IPS DF 19.7 (cell line): ENCODE results near the gene ASIC3.

Experiments
- DNase-seq: peaks from one replicate; pipeline ENCODE4 v3.0.0-alpha.2; 2013; ENCODE audit warnings: low read depth, low spot score

Gene ASIC3

DNA sequence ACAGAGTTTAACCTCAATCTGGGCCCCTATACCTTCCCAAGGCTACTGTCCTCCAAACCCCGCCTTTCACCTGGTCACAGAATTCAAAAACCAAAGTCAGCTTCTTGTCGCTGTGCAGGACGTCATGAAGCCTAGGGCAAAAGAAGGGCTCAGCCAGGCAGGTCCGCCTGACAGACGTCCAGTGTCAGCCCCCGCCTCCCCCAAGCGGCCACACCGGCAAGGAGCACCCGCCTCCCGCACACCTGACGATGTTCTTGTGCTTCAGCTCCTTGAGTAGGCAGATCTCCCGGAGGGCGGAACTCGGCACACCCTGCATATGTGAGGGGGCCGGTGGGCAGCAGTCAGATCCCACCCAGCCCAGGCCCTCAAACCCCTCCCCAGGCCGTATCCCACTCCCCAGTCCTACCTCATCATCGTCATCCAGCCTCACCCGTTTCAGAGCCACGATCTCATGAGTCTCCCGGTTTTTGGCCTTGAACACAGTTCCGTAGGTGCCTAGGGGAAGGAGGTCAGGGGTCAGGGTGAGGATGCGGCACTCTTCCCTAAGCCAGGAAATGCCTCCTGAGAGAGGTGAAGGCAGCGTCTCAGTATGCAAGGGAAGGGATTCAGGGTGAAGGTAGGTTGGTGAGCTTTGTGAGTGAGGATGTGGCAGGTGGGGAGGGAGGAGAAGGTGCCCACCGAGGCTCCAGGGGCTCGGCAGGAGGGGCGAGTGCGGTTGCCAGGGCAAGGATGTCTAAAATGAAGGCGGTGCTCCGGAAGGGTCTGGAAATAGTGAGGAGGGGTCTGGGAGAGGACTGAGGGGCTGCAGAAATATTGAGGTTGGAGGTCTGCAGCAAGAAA lies 8.6 kb downstream of the ASIC3 start:
- DNase-seq: no peak

GRCh38 chr7:151057506-151057988 lies 9.2 kb downstream of the ASIC3 start, which contains the start of gene CDK5:
TSS of gene CDK5 (minus strand) at chr7:151057897. CDS start at chr7:151057848, 49 bp downstream.
- DNase-seq: no peak

DNA sequence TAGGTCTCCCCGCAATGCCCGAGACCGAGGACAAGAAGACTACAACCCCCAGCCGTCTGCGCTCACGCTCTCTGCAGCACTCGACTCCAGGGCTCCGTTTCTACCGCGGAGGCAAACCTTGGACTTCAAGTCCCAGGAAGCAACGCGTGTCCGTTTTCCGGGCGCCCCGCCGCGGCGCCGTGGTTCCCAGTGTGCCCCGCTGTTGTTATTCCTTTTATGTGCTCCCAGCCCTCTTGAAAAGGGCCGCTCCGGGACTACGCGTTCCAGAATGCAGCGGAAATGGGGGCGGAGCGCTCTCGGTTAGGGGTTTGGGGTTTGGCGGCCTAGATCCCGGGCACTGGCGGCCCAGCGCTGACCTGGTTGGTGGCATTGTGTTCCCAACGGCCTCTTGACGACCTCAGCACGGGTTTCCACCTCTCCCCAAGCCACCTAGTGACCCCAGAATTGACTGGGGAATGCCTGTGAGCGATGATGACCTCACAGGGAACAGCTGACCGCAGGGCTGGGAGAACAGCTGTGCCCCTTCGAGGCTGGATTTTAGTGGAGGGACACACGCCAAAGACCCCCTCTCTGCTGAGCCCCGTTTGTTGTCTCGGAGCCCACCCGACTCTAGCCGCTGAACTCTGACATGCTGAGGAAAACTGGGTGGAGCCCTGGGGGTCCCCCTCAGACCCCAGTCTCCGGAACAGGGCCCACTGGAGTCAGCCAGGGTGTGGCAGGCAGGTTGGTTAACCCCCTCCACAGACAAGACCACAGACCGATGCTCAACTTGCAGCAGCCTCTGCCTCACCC lies 9.9 kb downstream of the ASIC3 start:
- peak; percentile 100 for DNase-seq

DNA sequence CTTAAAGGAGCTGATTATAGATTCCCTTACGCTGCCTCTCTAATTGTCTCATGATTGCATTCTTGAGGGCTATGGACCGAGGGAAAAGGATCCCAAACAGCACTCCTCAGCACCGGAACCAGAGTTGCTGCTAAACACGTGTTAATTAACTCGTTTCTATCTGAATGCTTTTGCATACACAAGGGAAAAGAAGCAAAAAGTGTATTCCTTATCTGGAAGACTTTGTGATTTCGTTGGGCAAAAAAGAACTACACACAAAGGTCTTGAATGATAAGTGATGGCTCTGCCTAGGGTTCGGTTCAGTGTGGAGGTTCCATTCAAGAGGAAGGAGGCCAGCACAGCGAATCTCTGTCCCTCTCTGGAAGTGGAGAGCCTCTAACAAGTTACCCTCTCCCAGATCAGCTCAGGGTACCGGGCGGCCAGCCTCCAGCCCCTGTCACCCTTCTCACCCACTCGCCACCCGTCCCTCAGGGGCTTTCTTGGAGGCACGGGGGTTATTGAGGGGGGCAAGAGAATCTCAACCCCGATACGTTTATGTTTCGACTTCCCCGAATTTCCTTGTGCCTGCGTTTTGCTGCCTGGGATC lies 10.5 kb downstream of the ASIC3 start:
- DNase-seq: no peak

DNA sequence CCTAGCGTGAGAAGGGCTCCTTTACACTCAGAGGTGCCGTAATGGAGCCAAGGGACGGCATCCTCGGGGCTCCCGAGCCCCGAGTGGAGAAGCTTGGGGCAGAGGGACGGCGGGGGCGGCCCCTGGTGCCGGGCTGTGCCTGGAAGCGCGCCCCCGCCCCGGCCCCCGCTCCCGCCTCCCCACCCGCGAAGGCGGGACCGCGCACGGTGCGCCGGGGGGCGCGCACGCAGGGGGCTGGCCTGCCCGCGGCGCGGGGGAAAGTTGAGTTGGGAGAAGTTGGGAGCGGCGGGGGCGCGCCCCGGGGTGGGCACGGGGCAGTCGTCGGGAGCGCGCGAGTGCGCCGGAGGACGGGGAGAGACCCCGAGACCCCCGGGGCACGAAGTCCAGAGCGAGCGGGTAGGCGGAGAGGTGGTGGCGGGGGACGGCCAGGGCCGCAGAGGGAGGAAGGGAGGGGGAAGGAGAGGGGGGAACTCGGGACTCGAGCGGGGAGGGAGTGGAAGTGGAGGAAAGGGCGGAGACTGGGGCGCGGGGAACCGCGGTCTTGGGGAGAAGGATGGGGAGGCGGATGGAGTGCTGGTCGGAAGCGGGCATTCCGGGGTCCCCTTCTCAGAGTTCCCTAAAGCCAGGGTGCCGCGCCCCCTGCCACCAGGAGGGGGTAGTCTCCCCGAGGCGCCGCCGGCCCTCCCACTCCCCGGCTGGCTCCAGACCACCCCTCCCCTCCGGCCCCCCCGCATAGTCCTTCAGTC lies 11.2 kb downstream of the ASIC3 start, which contains the start of gene SLC4A2:
SLC4A2 (plus strand) TSS at position 223 of the 746 bp plus-strand sequence. CDS start 2,399 bp downstream, outside the sequence.
- no peak for DNase-seq

DNA sequence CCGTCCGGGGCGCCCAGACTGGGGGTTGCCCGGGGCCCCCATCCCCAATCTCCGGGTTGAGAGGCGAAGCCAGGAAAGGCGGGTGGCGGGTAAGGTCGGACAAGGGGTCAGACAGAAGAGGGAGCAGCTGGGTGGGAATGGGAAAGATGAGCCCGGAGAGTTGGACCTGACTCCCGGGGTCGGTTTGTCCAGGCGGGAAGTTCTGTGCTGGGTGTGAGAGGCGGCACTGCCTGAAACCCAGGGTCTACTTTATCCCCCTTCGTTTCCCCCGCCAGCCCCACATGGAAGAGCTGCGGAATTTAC lies 11.7 kb downstream of the ASIC3 start:
- no peak for DNase-seq

GRCh38 chr7:151060416-151061212 lies 12.3 kb downstream of the ASIC3 start:
- no peak for DNase-seq

DNA sequence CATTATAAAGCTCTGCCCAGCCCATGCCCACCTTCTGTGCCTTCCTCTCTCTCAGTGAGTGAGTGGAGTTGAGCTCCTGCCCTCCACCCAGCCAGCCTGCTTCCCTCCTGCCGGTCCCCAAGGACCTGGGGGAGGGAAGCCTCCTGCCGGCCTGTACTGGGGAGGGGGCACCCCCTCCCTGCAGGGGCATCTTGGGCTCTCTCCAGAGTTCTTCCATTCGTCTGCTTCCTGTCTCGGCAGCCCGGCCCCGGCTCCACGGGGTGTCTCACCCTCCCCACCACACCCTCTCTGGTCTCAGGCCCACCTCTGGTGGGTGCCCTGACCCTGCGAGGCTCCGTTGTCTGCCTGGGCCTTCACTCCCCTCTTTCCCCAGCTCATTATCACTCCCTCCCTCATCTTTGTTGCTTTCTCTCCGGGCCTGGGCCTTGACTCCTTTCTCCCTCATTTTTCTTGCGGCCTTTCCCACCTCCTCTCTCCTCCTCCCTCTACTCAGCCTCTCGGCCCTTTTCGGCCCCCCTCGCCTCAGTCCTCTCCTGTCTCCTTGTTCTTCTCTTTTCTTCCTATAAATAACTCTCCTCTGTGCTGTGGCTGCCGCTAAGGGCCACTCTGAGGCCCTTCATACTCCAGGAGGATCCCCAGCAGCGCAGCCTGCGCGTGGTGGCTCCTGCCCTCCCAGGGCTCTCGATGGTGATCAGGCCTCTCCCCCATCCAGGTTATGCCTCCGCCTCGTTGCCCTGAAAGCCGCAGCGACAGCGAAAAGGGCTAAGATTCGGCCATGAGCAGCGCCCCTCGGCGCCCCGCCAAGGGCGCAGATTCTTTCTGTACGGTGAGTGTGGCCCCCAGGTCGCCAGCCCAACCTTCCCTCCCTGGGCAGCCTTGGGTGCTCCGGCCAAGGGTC lies 13.1 kb downstream of the ASIC3 start:
- DNase-seq: no peak

DNA sequence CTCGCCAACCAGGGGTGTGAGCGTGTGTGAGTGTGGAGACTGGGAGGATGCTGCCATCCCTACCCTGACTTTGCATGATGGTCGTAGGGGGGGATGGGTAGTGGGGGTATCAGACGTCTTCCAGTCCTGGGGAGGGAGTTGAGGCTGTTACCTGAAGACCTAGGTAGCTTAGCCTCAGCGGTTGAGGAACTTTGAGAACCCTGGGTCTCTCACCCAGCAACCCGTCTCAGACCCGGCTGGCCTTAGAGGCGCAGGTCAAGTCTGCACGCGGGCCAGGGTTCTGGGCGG lies 13.7 kb downstream of the ASIC3 start:
- no peak for DNase-seq

DNA sequence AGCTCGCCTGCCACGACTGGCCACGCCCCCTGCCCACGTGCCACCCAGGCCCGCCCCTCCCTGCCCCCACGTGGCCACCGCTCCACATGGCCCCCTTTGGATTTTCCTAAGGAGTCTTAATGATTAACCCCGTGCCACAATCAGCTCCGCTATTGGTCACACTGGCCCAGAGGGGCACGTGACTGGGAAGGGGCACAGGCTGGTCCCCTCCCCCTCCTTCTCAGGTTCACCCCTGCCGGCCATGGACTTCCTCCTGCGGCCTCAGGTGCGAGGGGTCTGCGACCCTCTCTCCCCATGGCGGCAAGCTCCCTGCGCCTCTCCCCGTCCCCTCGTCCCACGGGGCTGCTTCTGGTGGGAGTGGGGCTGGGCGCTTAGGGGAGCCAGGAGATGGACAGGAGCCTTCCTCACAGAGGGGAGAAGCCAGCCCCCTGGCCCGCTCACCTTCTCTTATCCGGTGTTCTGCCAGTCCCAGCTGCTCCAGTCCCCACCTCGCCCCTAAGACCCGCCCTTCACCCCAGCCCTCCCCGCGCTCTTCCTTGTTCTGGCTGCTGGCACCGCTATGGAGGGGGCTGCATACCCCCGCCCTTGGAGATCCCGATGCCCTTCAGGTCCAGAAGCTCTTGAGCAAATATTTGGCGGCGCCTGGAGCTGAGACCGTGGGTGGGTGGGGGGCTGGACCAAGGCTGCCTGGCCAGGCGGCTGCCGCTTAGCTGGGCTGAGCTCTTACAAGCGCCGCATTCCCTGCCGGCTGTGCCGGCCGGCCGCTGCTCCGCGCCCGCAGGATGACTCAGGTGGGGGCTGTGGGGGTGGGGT lies 14.3 kb downstream of the ASIC3 start:
- DNase-seq: peak; percentile 90

- DNase-seq: no peak
Observed at GRCh38 chr7:151063212-151063561, 14.9 kb downstream of the ASIC3 start.

DNA sequence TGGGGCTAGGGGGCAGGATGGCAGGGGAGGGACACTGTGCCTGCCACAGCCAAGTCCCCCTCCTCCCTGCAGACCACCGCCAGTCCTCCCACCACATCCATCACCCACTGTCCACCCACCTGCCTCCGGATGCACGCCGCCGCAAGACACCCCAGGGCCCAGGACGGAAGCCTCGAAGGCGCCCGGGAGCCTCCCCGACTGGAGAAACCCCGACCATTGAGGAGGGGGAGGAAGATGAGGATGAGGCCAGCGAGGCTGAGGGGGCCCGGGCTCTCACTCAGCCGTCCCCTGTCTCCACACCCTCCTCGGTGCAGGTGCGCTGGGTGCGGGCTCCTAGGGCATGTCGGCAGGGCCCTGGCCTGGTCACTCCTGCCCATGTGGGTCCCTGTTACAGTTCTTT lies 16.1 kb downstream of the ASIC3 start:
- DNase-seq: no peak

GRCh38 chr7:151064993-151065392 lies 16.7 kb downstream of the ASIC3 start:
- no peak for DNase-seq

GRCh38 chr7:151065516-151065915 lies 17.2 kb downstream of the ASIC3 start:
- DNase-seq: no peak

DNA sequence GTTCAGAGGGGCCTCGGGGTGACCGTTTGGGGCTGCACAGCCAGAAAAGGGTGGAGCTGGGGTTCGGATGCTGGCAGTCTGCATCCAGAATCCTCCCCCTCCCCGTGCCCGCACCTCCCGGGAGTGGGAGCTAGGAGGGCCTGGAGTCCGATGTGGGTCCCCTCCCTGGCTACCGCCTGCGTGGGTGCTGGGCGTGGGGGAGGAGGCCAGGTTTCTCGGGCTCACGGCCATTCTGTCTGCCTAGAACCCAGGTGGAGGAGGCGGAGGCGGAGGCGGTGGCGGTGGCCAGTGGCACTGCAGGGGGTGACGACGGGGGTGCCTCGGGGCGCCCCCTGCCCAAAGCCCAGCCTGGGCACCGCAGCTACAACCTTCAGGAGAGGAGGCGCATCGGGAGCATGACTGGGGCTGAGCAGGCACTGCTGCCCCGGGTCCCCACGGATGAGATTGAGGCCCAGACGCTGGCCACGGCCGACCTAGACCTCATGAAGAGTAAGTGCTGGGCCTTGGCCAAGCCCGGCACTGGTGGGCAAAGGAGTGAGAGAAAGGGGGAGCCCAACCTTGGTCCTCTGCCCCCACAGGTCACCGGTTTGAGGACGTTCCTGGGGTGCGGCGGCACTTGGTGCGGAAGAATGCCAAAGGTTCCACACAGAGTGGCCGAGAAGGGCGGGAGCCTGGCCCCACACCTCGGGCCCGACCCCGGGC lies 18.1 kb downstream of the ASIC3 start:
- no peak for DNase-seq

DNA sequence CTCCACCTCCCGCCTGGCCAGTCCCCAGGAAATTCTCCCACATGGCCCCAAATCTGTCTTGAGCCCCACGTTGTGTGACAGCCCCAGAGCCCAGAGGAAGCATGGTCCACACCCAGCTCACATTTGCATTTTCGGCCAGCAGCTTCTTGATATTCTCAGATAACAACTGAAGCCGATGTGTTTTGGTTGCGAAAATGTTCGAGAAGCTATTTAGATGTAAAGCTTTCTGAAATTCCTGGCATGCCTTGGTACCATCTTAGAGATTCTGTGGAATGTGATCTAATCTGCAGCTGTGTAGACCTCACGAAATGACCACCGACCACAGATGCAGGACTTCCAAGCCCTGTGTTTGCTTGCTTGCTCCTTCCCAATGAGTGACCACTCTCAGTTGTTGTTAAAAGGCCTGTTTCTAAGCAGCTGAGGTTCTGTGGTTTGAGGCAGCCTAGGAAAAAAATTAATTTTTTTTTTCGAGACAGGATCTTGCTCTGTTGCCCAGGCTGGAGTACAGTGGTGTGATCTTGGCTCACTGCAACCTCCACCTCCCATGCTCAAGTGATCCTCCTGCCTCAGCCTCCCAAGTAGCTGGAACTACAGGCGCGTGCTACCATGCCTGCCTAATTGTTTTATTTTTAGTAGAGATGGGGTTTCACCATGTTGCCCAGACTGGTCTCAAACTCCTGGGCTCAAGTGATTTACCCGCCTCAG lies 19.9 kb downstream of the ASIC3 start:
- DNase-seq: no peak

DNA sequence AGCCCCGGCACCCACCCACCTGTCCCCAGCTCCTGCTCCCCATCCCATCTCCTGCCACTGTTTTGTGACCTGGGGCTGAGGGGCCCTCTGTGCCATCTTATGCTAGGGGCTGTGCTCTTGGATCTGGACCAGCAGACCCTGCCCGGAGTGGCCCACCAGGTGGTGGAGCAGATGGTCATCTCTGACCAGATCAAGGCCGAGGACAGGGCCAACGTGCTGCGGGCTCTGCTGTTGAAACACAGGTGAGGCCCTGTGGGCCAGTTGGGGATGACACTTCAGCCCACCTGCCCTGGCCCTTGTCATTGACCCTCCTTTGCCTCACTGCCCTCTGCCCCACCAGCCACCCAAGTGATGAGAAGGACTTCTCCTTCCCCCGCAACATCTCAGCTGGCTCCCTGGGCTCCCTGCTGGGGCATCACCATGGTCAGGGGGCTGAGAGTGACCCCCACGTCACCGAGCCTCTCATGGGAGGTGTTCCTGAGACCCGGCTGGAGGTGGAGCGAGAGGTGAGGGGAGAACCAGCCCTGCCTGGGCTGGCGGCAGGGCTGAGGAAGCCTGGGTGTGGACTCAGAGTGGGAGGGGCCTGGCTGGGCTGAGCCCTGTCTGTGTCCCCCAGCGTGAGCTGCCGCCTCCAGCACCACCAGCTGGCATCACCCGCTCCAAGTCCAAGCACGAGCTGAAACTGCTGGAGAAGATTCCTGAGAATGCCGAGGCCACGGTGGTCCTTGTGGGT lies 21.7 kb downstream of the ASIC3 start:
- DNase-seq: no peak
